Measurements from ENCODE around the gene NDUFB10. TPM values are rescaled to one million over a fixed set of nuclear protein-coding genes. Genes with fewer than 3 reads are reported as not detected.
"Not testable (repeated sequence)": the region's sequence is repeated elsewhere in the genome, so short reads cannot be mapped to it uniquely, and the experiment has no call there.

The NDUFB10 gene
- polyA plus RNA-seq, 1 of the 3 experiments (the other 2 are of a cell fraction) = 468 TPM

DNA sequence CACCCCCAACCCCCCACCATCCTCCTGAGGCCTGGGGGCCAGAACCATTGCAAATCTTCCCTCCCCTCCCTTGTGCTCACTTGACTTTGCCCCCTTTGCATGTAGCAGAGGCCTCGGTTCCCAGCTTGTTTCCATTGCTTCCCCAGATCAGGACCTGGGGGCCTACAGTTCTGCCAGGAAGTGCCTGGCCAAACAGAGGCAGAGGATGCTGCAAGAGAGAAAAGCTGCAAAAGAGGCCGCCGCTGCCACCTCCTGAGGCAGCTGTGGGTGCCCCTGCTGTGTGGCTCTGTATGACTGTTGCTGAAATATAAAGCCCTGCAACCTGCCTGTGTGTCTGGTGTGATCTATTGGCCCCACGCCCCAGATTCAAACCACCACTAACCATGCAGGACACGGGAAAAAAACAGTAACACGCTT, 2.3 kb downstream of the NDUFB10 start:
- H3K27me3 ChIP-seq (ENCODE audit: insufficient read depth) = no peaks in the 10 kb centered on the region
- peaks cover 68% of the 10 kb centered on the region for H3K79me2 ChIP-seq (ENCODE audit: insufficient read depth)
- H2AFZ ChIP-seq (ENCODE audit: low read depth) = no peak overlapping the region
- H3K4me1 ChIP-seq (ENCODE audit: control insufficient read depth in 1 of 2, insufficient read depth in 2 of 2, low read depth in 1 of 2, low read length in 1 of 2) = peaks cover 0 to 47% of the 10 kb centered on the region in 2 experiments; a peak in 1 of 4 replicates
- no peaks in the 10 kb centered on the region for H3K9me2 ChIP-seq
- peaks cover 19 to 24% of the 10 kb centered on the region in 2 experiments for H3K36me3 ChIP-seq (replicated peaks in 1 of 2; ENCODE audit: control insufficient read depth in 1 of 2, insufficient read depth in 2 of 2, low read length in 1 of 2)
- no peak overlapping the region for H3K9ac ChIP-seq
- no peaks in the 10 kb centered on the region for H3K9me3 ChIP-seq
- ChIA-PET POLR2A (interaction anchor here (0.7 to 2.6 kb wide), 3 partner anchors 9 to 229 kb away, joined by 3 to 10 read pairs (median 5); partner anchors contain the start of gene MSRB1), CTCF (interaction anchor here (1.1 to 1.8 kb wide), 3 partner anchors 32 to 97 kb away, joined by 3 to 6 read pairs (median 4); partner anchors contain the start of gene MEIOB)
- H3K4me2 ChIP-seq = peak overlapping the region; percentile 90; the same call in 1 of the 2 replicates
- 38% methylated on average over 6 of the region's 6 CpGs for WGBS (ENCODE audit: low lambda C conversion rate)
- peak overlapping the region; percentile 19 to 20; a peak in 2 of 4 replicates for H3K27ac ChIP-seq (ENCODE audit: low read depth in 2 of 2, low read length in 1 of 2)
- DNase-seq = no peak
- H3F3A ChIP-seq (replicated peaks; ENCODE audit: insufficient read depth) = peaks cover 36% of the 10 kb centered on the region
- H3K4me3 ChIP-seq (ENCODE audit: low read depth in 2 of 2, low read length in 1 of 2) = no peak overlapping the region
- H4K20me1 ChIP-seq (ENCODE audit: insufficient read depth) = peaks cover 38% of the 10 kb centered on the region
- no peak for TF ChIP-seq RCOR1 (IDR thresholded peaks at IDR 0.05; ENCODE audit: low read length)
- peak; percentile 12; the same call in 1 of the 2 replicates for TF ChIP-seq SIN3A (IDR thresholded peaks at IDR 0.05; ENCODE audit: borderline replicate concordance, low read depth, low read length)

DNA sequence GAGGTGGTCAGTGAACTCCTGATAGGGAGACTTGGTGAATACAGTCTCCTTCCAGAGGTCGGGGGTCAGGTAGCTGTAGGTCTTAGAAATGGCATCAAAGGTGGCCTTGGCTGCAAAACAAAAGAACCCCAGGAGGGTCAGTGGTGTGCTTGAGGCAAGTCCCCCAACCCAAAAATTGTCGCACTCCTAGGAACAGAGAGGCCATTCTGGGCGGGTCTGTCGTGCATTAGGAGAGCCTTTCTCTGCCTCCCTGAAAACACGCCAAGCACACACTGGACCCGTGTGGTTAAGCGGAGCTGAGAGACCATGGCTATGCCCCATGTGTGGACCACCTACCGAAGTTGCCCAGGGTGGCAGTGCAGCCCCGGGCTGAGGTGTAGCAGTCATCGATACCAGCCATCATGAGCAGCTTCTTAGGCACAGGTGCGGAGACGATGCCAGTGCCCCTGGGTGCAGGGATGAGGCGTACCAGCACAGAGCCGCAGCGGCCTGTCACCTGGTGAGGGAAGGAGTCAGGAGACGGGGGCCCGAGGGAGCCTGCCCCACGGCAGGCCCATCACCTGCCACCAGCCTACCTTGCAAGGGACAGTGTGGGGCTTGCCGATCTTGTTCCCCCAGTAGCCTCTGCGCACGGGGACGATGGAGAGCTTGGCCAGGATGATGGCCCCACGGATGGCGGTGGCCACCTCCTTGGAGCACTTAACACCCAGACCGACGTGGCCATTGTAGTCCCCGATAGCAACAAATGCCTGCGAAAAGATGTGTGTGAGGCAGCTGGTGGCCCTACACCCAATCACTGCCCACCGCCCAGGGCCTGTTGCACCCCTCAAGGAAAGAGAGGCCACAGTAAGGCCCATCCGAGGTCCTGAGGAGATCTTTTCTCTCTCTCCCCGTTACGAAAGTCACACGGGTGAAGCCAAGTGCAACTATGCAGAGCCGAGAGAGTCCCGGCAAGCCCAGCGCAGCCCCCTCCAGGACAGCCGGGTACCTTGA, 3.1 kb downstream of the NDUFB10 start:
- peak overlapping the region; percentile 11 to 76; a peak in 3 of 4 replicates for H3K27ac ChIP-seq (ENCODE audit: low read depth in 2 of 2, low read length in 1 of 2)
- H3K36me3 ChIP-seq (replicated peaks in 1 of 2; ENCODE audit: control insufficient read depth in 1 of 2, insufficient read depth in 2 of 2, low read length in 1 of 2) = peaks cover 19 to 24% of the 10 kb centered on the region in 2 experiments
- ChIA-PET POLR2A (interaction anchor here (0.7 to 2.6 kb wide), 2 partner anchors 8 to 228 kb away, joined by 3 to 10 read pairs; no protein-coding TSS in a partner anchor), CTCF (interaction anchor here (0.6 to 1.8 kb wide), 3 partner anchors 33 to 261 kb away, joined by 3 to 6 read pairs (median 3); no protein-coding TSS in a partner anchor)
- H3K27me3 ChIP-seq (ENCODE audit: insufficient read depth); H3K9me3 ChIP-seq; H3K9me2 ChIP-seq; H2AFZ ChIP-seq (ENCODE audit: low read depth); DNase-seq: not testable (repeated sequence)
- peaks cover 36% of the 10 kb centered on the region for H3F3A ChIP-seq (replicated peaks; ENCODE audit: insufficient read depth)
- peaks cover 38% of the 10 kb centered on the region for H4K20me1 ChIP-seq (ENCODE audit: insufficient read depth)
- peaks cover 72% of the 10 kb centered on the region for H3K79me2 ChIP-seq (ENCODE audit: insufficient read depth)
- H3K4me1 ChIP-seq (ENCODE audit: control insufficient read depth in 1 of 2, insufficient read depth in 2 of 2, low read depth in 1 of 2, low read length in 1 of 2) = peaks cover 0 to 47% of the 10 kb centered on the region in 2 experiments; a peak in 1 of 4 replicates
- peak overlapping the region; percentile 90 for H3K4me2 ChIP-seq
- peak overlapping the region; percentile 86 to 98 for H3K4me3 ChIP-seq (ENCODE audit: low read depth in 2 of 2, low read length in 1 of 2)
- peak overlapping the region; percentile 92 for H3K9ac ChIP-seq
- WGBS (ENCODE audit: low lambda C conversion rate) = 34% methylated on average over 10 of the region's 37 CpGs

DNA sequence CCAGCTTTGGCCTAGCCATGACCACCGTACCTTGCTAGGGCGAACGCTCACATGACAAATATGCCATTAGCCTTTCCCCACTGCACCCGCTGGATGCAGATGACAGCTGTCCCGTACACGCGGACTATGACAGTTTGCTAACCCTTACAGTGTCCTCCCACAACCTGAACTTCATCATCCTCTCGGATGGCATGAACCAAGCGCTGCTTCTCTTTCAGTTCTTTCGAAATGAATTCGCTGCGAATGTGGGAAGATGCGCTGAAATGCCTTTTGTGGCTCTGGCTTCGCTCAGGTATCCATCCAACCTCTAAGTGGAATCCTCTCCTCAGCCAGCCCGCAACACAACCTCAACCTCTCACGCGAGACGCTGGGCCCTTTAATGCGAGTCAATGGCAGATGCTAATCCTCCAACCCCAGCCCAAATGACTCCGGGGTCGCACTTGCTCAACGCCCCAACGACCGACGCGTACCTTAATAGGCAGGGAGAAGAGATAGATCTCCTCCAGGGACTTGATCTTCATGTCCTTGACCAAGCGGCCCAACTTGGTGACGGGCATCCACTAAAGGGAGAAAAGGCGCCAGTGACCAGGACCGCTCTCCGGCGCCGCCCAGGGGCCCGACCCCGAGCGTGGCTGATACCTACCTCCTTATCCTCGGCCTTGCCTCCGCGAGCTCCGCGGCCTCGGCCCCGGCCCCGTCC, 4.6 kb downstream of the NDUFB10 start:
- POLR2A ChIA-PET = interaction anchor here (0.6 to 2.0 kb wide), 22 partner anchors 9 to 505 kb away, joined by 3 to 17 read pairs (median 6); partner anchors contain the start of genes ECI1, FAHD1, GFER and HAGH
- H4K20me1 ChIP-seq (ENCODE audit: insufficient read depth) = peaks cover 38% of the 10 kb centered on the region
- H3K27ac ChIP-seq (ENCODE audit: low read depth in 2 of 2, low read length in 1 of 2) = peak overlapping the region; percentile 76 to 90
- TF ChIP-seq, protein P1, sequence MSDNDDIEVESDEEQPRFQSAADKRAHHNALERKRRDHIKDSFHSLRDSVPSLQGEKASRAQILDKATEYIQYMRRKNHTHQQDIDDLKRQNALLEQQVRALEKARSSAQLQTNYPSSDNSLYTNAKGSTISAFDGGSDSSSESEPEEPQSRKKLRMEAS (IDR thresholded peaks at IDR 0.05; ENCODE audit: low read depth) = 0 out of 2 replicates have a peak, but pooled peaks have one; percentile 19
- TF ChIP-seq, protein P2, sequence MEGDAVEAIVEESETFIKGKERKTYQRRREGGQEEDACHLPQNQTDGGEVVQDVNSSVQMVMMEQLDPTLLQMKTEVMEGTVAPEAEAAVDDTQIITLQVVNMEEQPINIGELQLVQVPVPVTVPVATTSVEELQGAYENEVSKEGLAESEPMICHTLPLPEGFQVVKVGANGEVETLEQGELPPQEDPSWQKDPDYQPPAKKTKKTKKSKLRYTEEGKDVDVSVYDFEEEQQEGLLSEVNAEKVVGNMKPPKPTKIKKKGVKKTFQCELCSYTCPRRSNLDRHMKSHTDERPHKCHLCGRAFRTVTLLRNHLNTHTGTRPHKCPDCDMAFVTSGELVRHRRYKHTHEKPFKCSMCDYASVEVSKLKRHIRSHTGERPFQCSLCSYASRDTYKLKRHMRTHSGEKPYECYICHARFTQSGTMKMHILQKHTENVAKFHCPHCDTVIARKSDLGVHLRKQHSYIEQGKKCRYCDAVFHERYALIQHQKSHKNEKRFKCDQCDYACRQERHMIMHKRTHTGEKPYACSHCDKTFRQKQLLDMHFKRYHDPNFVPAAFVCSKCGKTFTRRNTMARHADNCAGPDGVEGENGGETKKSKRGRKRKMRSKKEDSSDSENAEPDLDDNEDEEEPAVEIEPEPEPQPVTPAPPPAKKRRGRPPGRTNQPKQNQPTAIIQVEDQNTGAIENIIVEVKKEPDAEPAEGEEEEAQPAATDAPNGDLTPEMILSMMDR (IDR thresholded peaks at IDR 0.05) = peak; percentile 45
- TF ChIP-seq FOXJ3 (CRISPR knock-in tag; IDR thresholded peaks at IDR 0.05) (no peak), MXI1 (IDR thresholded peaks at IDR 0.05; ENCODE audit: low read depth, low read length) (peak; percentile 81), CHD2 (IDR thresholded peaks at IDR 0.05; ENCODE audit: low read length, partially characterized antibody) (peak; percentile 21), FOXM1 (IDR thresholded peaks at IDR 0.05; ENCODE audit: low read depth) (no peak), POLR2AphosphoS5 (IDR thresholded peaks at IDR 0.05; ENCODE audit: low read depth, low read length) (peak; percentile 56)
- peak overlapping the region; percentile 90 for H3K4me2 ChIP-seq
- peak overlapping the region; percentile 86 to 98 for H3K4me3 ChIP-seq (ENCODE audit: low read depth in 2 of 2, low read length in 1 of 2)
- DNase-seq = no peak
- H3K79me2 ChIP-seq (ENCODE audit: insufficient read depth) = peaks cover 72% of the 10 kb centered on the region
- CTCF ChIA-PET = interaction anchor here (1.0 to 2.8 kb wide), 5 partner anchors 19 to 53 kb away, joined by 3 to 12 read pairs (median 5); no protein-coding TSS in a partner anchor
- no peaks in the 10 kb centered on the region for H3K27me3 ChIP-seq (ENCODE audit: insufficient read depth)
- no peaks in the 10 kb centered on the region for H3K9me3 ChIP-seq
- H3K9ac ChIP-seq = peak overlapping the region; percentile 92
- H3K9me2 ChIP-seq = no peaks in the 10 kb centered on the region
- 3% methylated on average over 17 of the region's 44 CpGs for WGBS (ENCODE audit: low lambda C conversion rate)
- peaks cover 0 to 43% of the 10 kb centered on the region in 2 experiments; a peak in 1 of 4 replicates for H3K4me1 ChIP-seq (ENCODE audit: control insufficient read depth in 1 of 2, insufficient read depth in 2 of 2, low read depth in 1 of 2, low read length in 1 of 2)
- peaks cover 19 to 24% of the 10 kb centered on the region in 2 experiments for H3K36me3 ChIP-seq (replicated peaks in 1 of 2; ENCODE audit: control insufficient read depth in 1 of 2, insufficient read depth in 2 of 2, low read length in 1 of 2)
- peaks cover 36% of the 10 kb centered on the region for H3F3A ChIP-seq (replicated peaks; ENCODE audit: insufficient read depth)
- no peak overlapping the region for H2AFZ ChIP-seq (ENCODE audit: low read depth)
